SK-N-SH (cell line): ENCODE measurements around the gene CKS1B. TPM values are rescaled to one million over a fixed set of nuclear protein-coding genes. Genes with fewer than 3 reads are reported as not detected.
A peak's percentile ranks its signal among the peaks of the same experiment; 100 is the strongest.

Experiments
- CTCF ChIA-PET: fragments of 300-600, 350-600 bp; formaldehyde crosslinking; extraction: SDS; loops from one replicate; lab custom pipeline; 2021; lab: Yijun Ruan, JAX
- POLR2A ChIA-PET: fragments of 350-600 bp; sonication (Branson Sonifier 250); formaldehyde crosslinking; extraction: SDS; loops from one replicate; lab custom pipeline; 2020; ENCODE audit warnings: antibody characterized with exemption, inconsistent platforms; lab: Yijun Ruan, JAX
- DNase-seq: peaks from one replicate; pipeline ENCODE4 v3.0.0; 2012
- H2AFZ ChIP-seq: fragments of 200-600 bp; sonication (generic); 2 replicates; pipeline ENCODE4 v1.8.1; 2016; ENCODE audit warnings: antibody characterized with exemption, mild to moderate bottlenecking, low read depth
- H3F3A ChIP-seq: fragments of 200-600 bp; sonication (generic); replicated peaks from 2 replicates; pipeline ENCODE3; 2016; ENCODE audit warnings: antibody characterized with exemption, mild to moderate bottlenecking; ENCODE audit not compliant: insufficient read depth
- H3K27ac ChIP-seq, 2 experiments: fragments of 200-500 bp in 1 of 2; fragments of 200-600 bp in 1 of 2; sonication (Bioruptor generic) in 1 of 2; sonication (generic), shearing (Covaris generic) in 1 of 2; 2 replicates each; pipeline versions ENCODE4 v1.5.1 to v1.6.1; 2014 to 2016; ENCODE audit warnings: low read depth in 2 of 2, inconsistent platforms in 1 of 2, low read length in 1 of 2, mild to moderate bottlenecking in 1 of 2, mixed read lengths in 1 of 2
- H3K27me3 ChIP-seq: fragments of 200-600 bp; sonication (generic), shearing (Covaris generic); 2 replicates; pipeline ENCODE4 v1.6.1; 2016; ENCODE audit warnings: mixed run types; ENCODE audit not compliant: insufficient read depth
- H3K36me3 ChIP-seq, 2 experiments: fragments of 200-500 bp in 1 of 2; fragments of 200-600 bp in 1 of 2; sonication (Bioruptor generic) in 1 of 2; sonication (generic) in 1 of 2; replicated peaks in 1 of 2; 2 replicates each; pipeline versions ENCODE3 to v1.5.1; 2014 to 2016; ENCODE audit warnings: low read length in 1 of 2, mild to moderate bottlenecking in 1 of 2; ENCODE audit not compliant: insufficient read depth in 2 of 2, control insufficient read depth in 1 of 2
- H3K4me1 ChIP-seq, 2 experiments: fragments of 200-500 bp in 1 of 2; fragments of 200-600 bp in 1 of 2; sonication (Bioruptor generic) in 1 of 2; sonication (generic), shearing (Covaris generic) in 1 of 2; 2 replicates each; pipeline versions ENCODE4 v1.5.1 to v1.6.1; 2014 to 2016; ENCODE audit warnings: low read depth in 1 of 2, low read length in 1 of 2, mixed run types in 1 of 2; ENCODE audit not compliant: insufficient read depth in 2 of 2, control insufficient read depth in 1 of 2
- H3K4me2 ChIP-seq: fragments of 200-600 bp; sonication (generic), shearing (Covaris generic); 2 replicates; pipeline ENCODE4 v1.6.1; 2017; ENCODE audit warnings: mixed run types
- H3K4me3 ChIP-seq, 2 experiments: fragments of 200-500 bp in 1 of 2; fragments of 200-600 bp in 1 of 2; sonication (Bioruptor generic) in 1 of 2; sonication (generic), shearing (Covaris generic) in 1 of 2; 2 replicates each; pipeline versions ENCODE4 v1.5.1 to v1.8.1; 2014 to 2016; ENCODE audit warnings: low read depth in 2 of 2, inconsistent platforms in 1 of 2, low read length in 1 of 2, mild to moderate bottlenecking in 1 of 2, mixed read lengths in 1 of 2, moderate library complexity in 1 of 2
- H3K79me2 ChIP-seq: fragments of 200-600 bp; sonication (generic); 2 replicates; pipeline ENCODE4 v1.8.1; 2017; ENCODE audit warnings: mild to moderate bottlenecking; ENCODE audit not compliant: insufficient read depth
- H3K9ac ChIP-seq: fragments of 200-600 bp; sonication (generic); 2 replicates; pipeline ENCODE4 v1.6.1; 2017; ENCODE audit warnings: mixed run types
- H3K9me2 ChIP-seq: fragments of 200-600 bp; sonication (generic); 2 replicates; pipeline ENCODE4 v1.6.1; 2017; ENCODE audit warnings: mixed run types
- H3K9me3 ChIP-seq: fragments of 200-600 bp; sonication (generic); 2 replicates; pipeline ENCODE4 v1.6.1; 2017; ENCODE audit warnings: mixed run types, mild to moderate bottlenecking, moderate library complexity
- H4K20me1 ChIP-seq: fragments of 200-600 bp; sonication (generic); 2 replicates; pipeline ENCODE4 v1.6.1; 2017; ENCODE audit warnings: mild to moderate bottlenecking, mixed run types; ENCODE audit not compliant: insufficient read depth
- EP300 ChIP-seq, 2 experiments: IDR thresholded peaks; 2 replicates each; pipeline versions ENCODE4 v1.4.0 to v1.6.1; 2012; ENCODE audit warnings: borderline replicate concordance in 1 of 2, low read depth in 1 of 2, low read length in 1 of 2
- FOXJ3 ChIP-seq: sonication (generic); formaldehyde crosslinking; IDR thresholded peaks from 2 replicates; pipeline ENCODE4 v1.5.1; 2020; ENCODE audit warnings: mild to moderate bottlenecking, missing genetic modification reagents
- MXI1 ChIP-seq: IDR thresholded peaks from 2 replicates; pipeline ENCODE4 v1.6.1; 2012; ENCODE audit warnings: mild to moderate bottlenecking, low read depth, low read length, improper control_type of control experiment
- RAD21 ChIP-seq: IDR thresholded peaks from 2 replicates; pipeline ENCODE4 v1.6.1; 2012; ENCODE audit warnings: mild to moderate bottlenecking, low read length
- WGBS: methylation state at CpG from one replicate; pipeline ENCODE4 v1.1.6; 2017; ENCODE audit warnings: low lambda C conversion rate; 5-methylcytosine and 5-hydroxymethylcytosine counted together
- polyA plus RNA-seq, 3 experiments: library from polyadenylated mRNA; depleted of rRNA; stranded (reverse); fragments of >200 nt; gene quantifications; 2 replicates each; pipeline ENCODE4 v1.2.3, GENCODE V29; 2012
- TF ChIP-seq, protein P1 (sequence below): fragments of 150-350 bp; IDR thresholded peaks from 2 replicates; pipeline ENCODE4 v1.6.1; 2016; ENCODE audit warnings: mild to moderate bottlenecking, low read depth, low read length
- TF ChIP-seq, protein P2 (sequence below): fragments of 200-600 bp; sonication (generic); IDR thresholded peaks from 2 replicates; pipeline ENCODE4 v1.6.1; 2017; ENCODE audit warnings: antibody characterized with exemption, mild to moderate bottlenecking, moderate library complexity
- TF ChIP-seq, protein P3 (sequence below): IDR thresholded peaks from 2 replicates; pipeline ENCODE4 v1.6.1; 2012; ENCODE audit warnings: mild to moderate bottlenecking, low read depth, low read length, moderate library complexity
- TF ChIP-seq, protein P4 (sequence below): IDR thresholded peaks from 2 replicates; pipeline ENCODE4 v1.4.0; 2012; ENCODE audit warnings: low read depth, borderline replicate concordance

The CKS1B gene
- polyA plus RNA-seq, 1 of the 3 experiments (the other 2 are of a cell fraction), result 308 TPM

DNA sequence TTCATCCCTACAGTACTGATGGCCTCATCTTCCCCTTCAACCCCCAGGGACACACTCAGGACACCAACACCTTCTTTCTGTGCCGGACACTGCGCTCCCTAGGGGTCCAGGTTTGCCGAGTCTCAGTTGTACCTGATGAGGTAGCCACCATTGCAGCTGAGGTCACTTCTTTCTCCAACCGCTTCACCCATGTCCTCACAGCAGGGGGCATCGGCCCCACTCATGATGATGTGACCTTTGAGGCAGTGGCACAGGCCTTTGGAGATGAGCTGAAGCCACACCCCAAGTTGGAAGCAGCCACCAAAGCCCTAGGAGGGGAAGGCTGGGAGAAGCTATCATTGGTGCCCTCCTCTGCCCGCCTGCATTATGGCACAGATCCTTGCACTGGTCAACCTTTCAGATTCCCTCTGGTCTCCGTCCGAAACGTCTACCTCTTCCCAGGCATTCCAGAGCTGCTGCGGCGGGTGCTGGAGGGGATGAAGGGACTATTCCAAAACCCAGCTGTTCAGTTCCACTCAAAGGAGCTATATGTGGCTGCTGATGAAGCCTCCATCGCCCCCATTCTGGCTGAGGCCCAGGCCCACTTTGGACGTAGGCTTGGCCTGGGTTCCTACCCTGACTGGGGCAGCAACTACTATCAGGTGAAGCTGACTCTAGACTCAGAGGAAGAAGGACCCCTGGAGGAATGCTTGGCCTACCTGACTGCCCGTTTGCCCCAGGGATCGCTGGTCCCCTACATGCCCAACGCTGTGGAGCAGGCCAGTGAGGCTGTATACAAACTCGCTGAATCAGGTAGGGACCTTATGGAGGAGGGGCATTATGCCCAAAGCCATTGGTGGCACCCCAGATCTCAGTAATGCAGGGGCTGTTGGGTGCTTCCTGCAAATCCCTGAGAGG lies 13.8 kb downstream of the CKS1B start:
- 93% methylated on average over 13 of the region's 17 CpGs for WGBS

DNA sequence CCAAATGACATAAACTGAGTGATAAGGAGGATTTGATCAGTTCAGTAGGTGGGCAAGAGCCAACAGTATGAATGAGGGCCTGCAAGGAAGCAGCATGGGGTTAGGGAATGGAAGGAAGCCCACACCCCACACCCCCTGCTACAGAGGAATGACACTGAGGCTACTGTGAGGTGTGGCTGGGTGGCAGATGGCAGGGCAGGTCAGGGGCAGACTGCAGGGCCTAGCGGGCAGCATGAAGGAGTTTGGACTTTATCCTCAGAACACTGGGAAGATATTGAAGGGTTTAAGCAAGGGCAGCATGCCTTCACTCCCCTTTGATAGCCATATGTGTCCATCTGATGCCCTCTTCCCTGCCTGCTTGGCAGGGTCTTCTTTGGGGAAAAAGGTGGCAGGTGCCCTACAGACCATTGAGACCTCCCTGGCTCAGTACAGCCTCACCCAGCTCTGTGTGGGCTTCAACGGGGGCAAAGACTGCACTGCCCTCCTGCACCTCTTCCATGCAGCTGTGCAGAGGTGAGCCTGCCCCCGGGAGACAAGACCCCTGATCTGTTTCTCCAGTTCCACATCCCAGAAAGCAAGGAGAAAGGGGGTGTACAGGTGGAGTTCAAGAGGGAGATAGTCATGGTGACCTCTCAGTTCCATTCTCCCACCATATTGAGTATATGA lies 14.8 kb downstream of the CKS1B start:
- H3K27me3 ChIP-seq, result no peaks in the 10 kb centered on the region
- no peak overlapping the region; a peak in 1 of 4 replicates for H3K27ac ChIP-seq
- ChIA-PET POLR2A (interaction anchor here (1.4 kb wide), 1 partner anchor 11 kb away, joined by 4 read pairs; no protein-coding TSS in a partner anchor), CTCF (interaction anchor here (1.2 to 37.5 kb wide), 5 partner anchors 9 to 102 kb away, joined by 4 to 640 read pairs (median 10); partner anchors contain the start of genes CKS1B, LENEP and ZBTB7B)
- no peaks in the 10 kb centered on the region for H4K20me1 ChIP-seq
- H3K4me2 ChIP-seq, result no peak overlapping the region
- H3K36me3 ChIP-seq, result peaks cover 24 to 33% of the 10 kb centered on the region in 2 experiments
- 66% methylated on average over 3 of the region's 3 CpGs for WGBS
- H2AFZ ChIP-seq, result no peak overlapping the region
- H3F3A ChIP-seq, result no peaks in the 10 kb centered on the region
- peaks cover 0 to 28% of the 10 kb centered on the region in 2 experiments; a peak in 1 of 4 replicates for H3K4me1 ChIP-seq
- no peak overlapping the region for H3K9ac ChIP-seq
- DNase-seq, result no peak
- no peak overlapping the region for H3K4me3 ChIP-seq
- H3K9me3 ChIP-seq, result no peaks in the 10 kb centered on the region
- peaks cover 44% of the 10 kb centered on the region for H3K79me2 ChIP-seq
- H3K9me2 ChIP-seq, result no peaks in the 10 kb centered on the region
- TF ChIP-seq, protein P1, sequence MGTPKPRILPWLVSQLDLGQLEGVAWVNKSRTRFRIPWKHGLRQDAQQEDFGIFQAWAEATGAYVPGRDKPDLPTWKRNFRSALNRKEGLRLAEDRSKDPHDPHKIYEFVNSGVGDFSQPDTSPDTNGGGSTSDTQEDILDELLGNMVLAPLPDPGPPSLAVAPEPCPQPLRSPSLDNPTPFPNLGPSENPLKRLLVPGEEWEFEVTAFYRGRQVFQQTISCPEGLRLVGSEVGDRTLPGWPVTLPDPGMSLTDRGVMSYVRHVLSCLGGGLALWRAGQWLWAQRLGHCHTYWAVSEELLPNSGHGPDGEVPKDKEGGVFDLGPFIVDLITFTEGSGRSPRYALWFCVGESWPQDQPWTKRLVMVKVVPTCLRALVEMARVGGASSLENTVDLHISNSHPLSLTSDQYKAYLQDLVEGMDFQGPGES, result no peak
- TF ChIP-seq MXI1 (no peak), FOXJ3 (CRISPR knock-in tag) (no peak), EP300 (IDR thresholded peaks at IDR 0.05; ENCODE audit: borderline replicate concordance in 1 of 2, low read depth in 1 of 2, low read length in 1 of 2) (no peak)
- TF ChIP-seq, protein P2, sequence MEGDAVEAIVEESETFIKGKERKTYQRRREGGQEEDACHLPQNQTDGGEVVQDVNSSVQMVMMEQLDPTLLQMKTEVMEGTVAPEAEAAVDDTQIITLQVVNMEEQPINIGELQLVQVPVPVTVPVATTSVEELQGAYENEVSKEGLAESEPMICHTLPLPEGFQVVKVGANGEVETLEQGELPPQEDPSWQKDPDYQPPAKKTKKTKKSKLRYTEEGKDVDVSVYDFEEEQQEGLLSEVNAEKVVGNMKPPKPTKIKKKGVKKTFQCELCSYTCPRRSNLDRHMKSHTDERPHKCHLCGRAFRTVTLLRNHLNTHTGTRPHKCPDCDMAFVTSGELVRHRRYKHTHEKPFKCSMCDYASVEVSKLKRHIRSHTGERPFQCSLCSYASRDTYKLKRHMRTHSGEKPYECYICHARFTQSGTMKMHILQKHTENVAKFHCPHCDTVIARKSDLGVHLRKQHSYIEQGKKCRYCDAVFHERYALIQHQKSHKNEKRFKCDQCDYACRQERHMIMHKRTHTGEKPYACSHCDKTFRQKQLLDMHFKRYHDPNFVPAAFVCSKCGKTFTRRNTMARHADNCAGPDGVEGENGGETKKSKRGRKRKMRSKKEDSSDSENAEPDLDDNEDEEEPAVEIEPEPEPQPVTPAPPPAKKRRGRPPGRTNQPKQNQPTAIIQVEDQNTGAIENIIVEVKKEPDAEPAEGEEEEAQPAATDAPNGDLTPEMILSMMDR, result no peak
- TF ChIP-seq, protein P3, sequence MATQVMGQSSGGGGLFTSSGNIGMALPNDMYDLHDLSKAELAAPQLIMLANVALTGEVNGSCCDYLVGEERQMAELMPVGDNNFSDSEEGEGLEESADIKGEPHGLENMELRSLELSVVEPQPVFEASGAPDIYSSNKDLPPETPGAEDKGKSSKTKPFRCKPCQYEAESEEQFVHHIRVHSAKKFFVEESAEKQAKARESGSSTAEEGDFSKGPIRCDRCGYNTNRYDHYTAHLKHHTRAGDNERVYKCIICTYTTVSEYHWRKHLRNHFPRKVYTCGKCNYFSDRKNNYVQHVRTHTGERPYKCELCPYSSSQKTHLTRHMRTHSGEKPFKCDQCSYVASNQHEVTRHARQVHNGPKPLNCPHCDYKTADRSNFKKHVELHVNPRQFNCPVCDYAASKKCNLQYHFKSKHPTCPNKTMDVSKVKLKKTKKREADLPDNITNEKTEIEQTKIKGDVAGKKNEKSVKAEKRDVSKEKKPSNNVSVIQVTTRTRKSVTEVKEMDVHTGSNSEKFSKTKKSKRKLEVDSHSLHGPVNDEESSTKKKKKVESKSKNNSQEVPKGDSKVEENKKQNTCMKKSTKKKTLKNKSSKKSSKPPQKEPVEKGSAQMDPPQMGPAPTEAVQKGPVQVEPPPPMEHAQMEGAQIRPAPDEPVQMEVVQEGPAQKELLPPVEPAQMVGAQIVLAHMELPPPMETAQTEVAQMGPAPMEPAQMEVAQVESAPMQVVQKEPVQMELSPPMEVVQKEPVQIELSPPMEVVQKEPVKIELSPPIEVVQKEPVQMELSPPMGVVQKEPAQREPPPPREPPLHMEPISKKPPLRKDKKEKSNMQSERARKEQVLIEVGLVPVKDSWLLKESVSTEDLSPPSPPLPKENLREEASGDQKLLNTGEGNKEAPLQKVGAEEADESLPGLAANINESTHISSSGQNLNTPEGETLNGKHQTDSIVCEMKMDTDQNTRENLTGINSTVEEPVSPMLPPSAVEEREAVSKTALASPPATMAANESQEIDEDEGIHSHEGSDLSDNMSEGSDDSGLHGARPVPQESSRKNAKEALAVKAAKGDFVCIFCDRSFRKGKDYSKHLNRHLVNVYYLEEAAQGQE, result no peak
- TF ChIP-seq, protein P4, sequence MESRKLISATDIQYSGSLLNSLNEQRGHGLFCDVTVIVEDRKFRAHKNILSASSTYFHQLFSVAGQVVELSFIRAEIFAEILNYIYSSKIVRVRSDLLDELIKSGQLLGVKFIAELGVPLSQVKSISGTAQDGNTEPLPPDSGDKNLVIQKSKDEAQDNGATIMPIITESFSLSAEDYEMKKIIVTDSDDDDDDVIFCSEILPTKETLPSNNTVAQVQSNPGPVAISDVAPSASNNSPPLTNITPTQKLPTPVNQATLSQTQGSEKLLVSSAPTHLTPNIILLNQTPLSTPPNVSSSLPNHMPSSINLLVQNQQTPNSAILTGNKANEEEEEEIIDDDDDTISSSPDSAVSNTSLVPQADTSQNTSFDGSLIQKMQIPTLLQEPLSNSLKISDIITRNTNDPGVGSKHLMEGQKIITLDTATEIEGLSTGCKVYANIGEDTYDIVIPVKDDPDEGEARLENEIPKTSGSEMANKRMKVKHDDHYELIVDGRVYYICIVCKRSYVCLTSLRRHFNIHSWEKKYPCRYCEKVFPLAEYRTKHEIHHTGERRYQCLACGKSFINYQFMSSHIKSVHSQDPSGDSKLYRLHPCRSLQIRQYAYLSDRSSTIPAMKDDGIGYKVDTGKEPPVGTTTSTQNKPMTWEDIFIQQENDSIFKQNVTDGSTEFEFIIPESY, result no peak

More for the DNA sequence above, 13.8 kb downstream of the CKS1B start:
- TF ChIP-seq, protein P4, result no peak
- peak; percentile 37 for TF ChIP-seq RAD21
- TF ChIP-seq, all 33 proteins: peak for 1
- peaks cover 24 to 33% of the 10 kb centered on the region in 2 experiments for H3K36me3 ChIP-seq
- H3K9me2 ChIP-seq, result no peaks in the 10 kb centered on the region
- no peaks in the 10 kb centered on the region for H3K27me3 ChIP-seq
- ChIA-PET POLR2A (interaction anchor here (0.6 to 1.2 kb wide), 4 partner anchors 11 to 65 kb away, joined by 3 to 4 read pairs (median 3); no protein-coding TSS in a partner anchor), CTCF (interaction anchor here (0.6 to 37.5 kb wide), 11 partner anchors 10 to 103 kb away, joined by 3 to 640 read pairs (median 4); partner anchors contain the start of genes CKS1B, LENEP, PBXIP1 and PYGO2)
- peaks cover 54% of the 10 kb centered on the region for H3K79me2 ChIP-seq
- H4K20me1 ChIP-seq, result no peaks in the 10 kb centered on the region
- H2AFZ ChIP-seq, result no peak overlapping the region
- H3K27ac ChIP-seq, result no peak overlapping the region
- no peak for DNase-seq
- no peak overlapping the region for H3K9ac ChIP-seq
- H3K9me3 ChIP-seq, result no peaks in the 10 kb centered on the region
- H3F3A ChIP-seq, result peaks cover 4% of the 10 kb centered on the region
- H3K4me1 ChIP-seq, result peaks cover 0 to 26% of the 10 kb centered on the region in 2 experiments; a peak in 1 of 4 replicates
- H3K4me2 ChIP-seq, result no peak overlapping the region
- H3K4me3 ChIP-seq, result no peak overlapping the region
